ENCODE measurements around the gene GHRH.

DNA sequence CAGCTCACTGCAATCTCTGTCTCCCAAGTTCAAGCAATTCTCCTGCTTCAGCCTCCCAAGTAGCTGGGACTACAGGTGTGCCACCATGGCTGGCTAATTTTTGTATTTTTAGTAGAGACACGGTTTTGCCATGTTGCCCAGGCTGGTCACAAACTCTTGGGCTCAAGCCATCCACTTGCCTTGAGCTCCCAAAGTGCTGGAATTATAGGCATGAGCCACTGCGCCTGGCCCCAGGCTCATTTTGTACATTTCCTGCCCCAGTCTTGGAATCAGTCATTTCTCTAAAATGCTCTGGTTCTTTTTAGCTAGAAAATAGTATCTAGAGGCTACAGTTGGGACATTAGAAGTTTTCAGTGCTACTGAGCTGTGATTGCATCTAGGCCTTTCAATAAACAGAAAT, 41.4 kb upstream of the GHRH start:
- TF ChIP-seq, protein P1, sequence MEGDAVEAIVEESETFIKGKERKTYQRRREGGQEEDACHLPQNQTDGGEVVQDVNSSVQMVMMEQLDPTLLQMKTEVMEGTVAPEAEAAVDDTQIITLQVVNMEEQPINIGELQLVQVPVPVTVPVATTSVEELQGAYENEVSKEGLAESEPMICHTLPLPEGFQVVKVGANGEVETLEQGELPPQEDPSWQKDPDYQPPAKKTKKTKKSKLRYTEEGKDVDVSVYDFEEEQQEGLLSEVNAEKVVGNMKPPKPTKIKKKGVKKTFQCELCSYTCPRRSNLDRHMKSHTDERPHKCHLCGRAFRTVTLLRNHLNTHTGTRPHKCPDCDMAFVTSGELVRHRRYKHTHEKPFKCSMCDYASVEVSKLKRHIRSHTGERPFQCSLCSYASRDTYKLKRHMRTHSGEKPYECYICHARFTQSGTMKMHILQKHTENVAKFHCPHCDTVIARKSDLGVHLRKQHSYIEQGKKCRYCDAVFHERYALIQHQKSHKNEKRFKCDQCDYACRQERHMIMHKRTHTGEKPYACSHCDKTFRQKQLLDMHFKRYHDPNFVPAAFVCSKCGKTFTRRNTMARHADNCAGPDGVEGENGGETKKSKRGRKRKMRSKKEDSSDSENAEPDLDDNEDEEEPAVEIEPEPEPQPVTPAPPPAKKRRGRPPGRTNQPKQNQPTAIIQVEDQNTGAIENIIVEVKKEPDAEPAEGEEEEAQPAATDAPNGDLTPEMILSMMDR (IDR thresholded peaks at IDR 0.05; ENCODE audit: borderline replicate concordance, extremely low read depth, low read length, poor library complexity, severe bottlenecking) = no peak
- TF ChIP-seq EZH2 (IDR thresholded peaks at IDR 0.05; ENCODE audit: borderline replicate concordance, low read depth, low read length, severe bottlenecking) = no peak

All from DND-41 (cell line).